K562 (cell line): Measurements from ENCODE around the gene MXRA7.

ENCODE experiments used
- BACH1 ChIP-seq: fragments of 200-800 bp; sonication (Bioruptor generic); IDR thresholded peaks from 2 replicates; pipeline ENCODE4 v1.6.1; 2016; ENCODE audit warnings: missing genetic modification characterization, missing compliant biosample characterization
- DPF2 ChIP-seq: fragments of 450-650 bp; IDR thresholded peaks from 2 replicates; pipeline ENCODE4 v1.6.1; 2016
- IRF2 ChIP-seq: sonication (generic); formaldehyde crosslinking; IDR thresholded peaks from 2 replicates; pipeline ENCODE4 v1.8.1; 2022; ENCODE audit warnings: mild to moderate bottlenecking, missing genetic modification reagents
- L3MBTL2 ChIP-seq: fragments of 450-650 bp; IDR thresholded peaks from 2 replicates; pipeline ENCODE4 v1.6.1; 2016; ENCODE audit warnings: mild to moderate bottlenecking, moderate library complexity
- MYBL2 ChIP-seq, 2 experiments: fragments of 450-650 bp in 1 of 2; sonication (generic) in 1 of 2; formaldehyde crosslinking in 1 of 2; IDR thresholded peaks; 2 replicates each; pipeline versions ENCODE4 v1.6.1 to v1.8.1; 2017 to 2022; ENCODE audit warnings: borderline replicate concordance in 1 of 2, inconsistent platforms in 1 of 2, low read depth in 1 of 2, mild to moderate bottlenecking in 1 of 2, missing genetic modification reagents in 1 of 2, moderate library complexity in 1 of 2
- SRF ChIP-seq, 2 experiments: fragments of 250-450, 450-650 bp in 1 of 2; sonication (Bioruptor Pico) in 1 of 2; sonication (generic) in 1 of 2; formaldehyde crosslinking; IDR thresholded peaks; 2 replicates each; pipeline versions ENCODE4 v1.5.0 to v1.5.1; 2020 to 2022; ENCODE audit warnings: mild to moderate bottlenecking in 1 of 2, missing genetic modification reagents in 1 of 2
- YY1 ChIP-seq, 3 experiments: IDR thresholded peaks; 2 replicates each; pipeline ENCODE4 v1.6.1; 2011; ENCODE audit warnings: low read length in 2 of 3, mild to moderate bottlenecking in 2 of 3, moderate library complexity in 2 of 3, borderline replicate concordance in 1 of 3, control low read depth in 1 of 3, low read depth in 1 of 3; ENCODE audit not compliant: insufficient read depth in 3 of 3, insufficient replicate concordance in 2 of 3, control insufficient read depth in 1 of 3, insufficient read length in 1 of 3; ENCODE audit errors: extremely low read depth in 1 of 3
- ZBTB8A ChIP-seq: fragments of 450-650 bp; IDR thresholded peaks from 2 replicates; pipeline ENCODE4 v1.6.1; 2018; ENCODE audit warnings: mild to moderate bottlenecking, moderate library complexity; ENCODE audit not compliant: partially characterized antibody
- TF ChIP-seq, protein P1 (sequence below): fragments of 250-450 bp; sonication (Bioruptor Pico); IDR thresholded peaks from 2 replicates; pipeline ENCODE4 v1.5.0; 2022; ENCODE audit warnings: mild to moderate bottlenecking
- TF ChIP-seq, protein P2 (sequence below), 3 experiments: IDR thresholded peaks in 2 of 3; conservative IDR thresholded peaks in 1 of 3; 2 replicates each; pipeline ENCODE4 v1.5.1; 2011 to 2012; ENCODE audit warnings: low read length in 3 of 3, mild to moderate bottlenecking in 3 of 3, control low read depth in 2 of 3, improper control_type of control experiment in 1 of 3, inconsistent platforms in 1 of 3, low read depth in 1 of 3, mixed read lengths in 1 of 3, moderate library complexity in 1 of 3; ENCODE audit not compliant: insufficient read depth in 2 of 3

DNA sequence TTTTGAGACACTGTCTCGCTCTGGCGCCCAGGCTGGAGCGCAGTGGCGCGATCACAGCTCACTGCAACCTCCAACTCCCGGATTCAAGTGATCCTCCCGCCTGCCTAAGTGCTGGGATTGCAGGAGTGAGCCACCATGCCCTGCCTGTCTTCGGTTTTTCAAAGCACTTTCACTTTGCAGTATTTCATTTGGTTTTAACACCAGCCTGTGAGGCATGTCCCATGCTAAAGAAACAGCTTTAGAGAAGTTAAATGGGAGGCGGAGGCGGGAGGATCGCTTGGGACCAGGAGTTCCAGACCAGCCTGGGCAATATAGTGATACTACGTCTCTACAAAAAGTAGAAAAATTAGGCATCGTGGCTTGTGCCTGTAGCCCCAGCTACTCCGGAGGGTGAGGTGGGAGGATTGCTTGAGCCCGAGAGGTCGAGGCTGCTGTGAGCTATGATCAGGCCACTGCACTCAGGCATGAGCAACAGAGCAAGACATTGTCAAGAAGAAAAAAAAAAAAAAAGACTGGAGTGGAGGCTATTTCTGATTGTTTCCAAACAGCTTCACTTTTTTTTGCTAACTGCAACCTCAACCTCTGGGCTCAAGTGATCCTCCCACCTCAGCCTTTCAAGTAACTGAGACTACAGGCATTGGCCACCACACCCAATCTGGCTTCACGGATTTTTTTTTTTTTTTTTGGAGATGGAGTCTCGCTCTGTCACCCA, 17.1 kb upstream of the MXRA7 start:
- no peak for TF ChIP-seq L3MBTL2
- TF ChIP-seq YY1 (IDR thresholded peaks at IDR 0.05; ENCODE audit: borderline replicate concordance in 1 of 3, control insufficient read depth in 1 of 3, extremely low read depth in 1 of 3, insufficient read depth in 3 of 3, insufficient read length in 1 of 3, insufficient replicate concordance in 2 of 3, low read depth in 1 of 3, low read length in 2 of 3) = no peak
- TF ChIP-seq SRF (CRISPR knock-in tag; IDR thresholded peaks at IDR 0.05) = no peak
- TF ChIP-seq, protein P1, sequence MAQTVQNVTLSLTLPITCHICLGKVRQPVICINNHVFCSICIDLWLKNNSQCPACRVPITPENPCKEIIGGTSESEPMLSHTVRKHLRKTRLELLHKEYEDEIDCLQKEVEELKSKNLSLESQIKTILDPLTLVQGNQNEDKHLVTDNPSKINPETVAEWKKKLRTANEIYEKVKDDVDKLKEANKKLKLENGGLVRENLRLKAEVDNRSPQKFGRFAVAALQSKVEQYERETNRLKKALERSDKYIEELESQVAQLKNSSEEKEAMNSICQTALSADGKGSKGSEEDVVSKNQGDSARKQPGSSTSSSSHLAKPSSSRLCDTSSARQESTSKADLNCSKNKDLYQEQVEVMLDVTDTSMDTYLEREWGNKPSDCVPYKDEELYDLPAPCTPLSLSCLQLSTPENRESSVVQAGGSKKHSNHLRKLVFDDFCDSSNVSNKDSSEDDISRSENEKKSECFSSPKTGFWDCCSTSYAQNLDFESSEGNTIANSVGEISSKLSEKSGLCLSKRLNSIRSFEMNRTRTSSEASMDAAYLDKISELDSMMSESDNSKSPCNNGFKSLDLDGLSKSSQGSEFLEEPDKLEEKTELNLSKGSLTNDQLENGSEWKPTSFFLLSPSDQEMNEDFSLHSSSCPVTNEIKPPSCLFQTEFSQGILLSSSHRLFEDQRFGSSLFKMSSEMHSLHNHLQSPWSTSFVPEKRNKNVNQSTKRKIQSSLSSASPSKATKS (CRISPR knock-in tag) = no peak
- TF ChIP-seq DPF2 = no peak
- TF ChIP-seq, protein P2, sequence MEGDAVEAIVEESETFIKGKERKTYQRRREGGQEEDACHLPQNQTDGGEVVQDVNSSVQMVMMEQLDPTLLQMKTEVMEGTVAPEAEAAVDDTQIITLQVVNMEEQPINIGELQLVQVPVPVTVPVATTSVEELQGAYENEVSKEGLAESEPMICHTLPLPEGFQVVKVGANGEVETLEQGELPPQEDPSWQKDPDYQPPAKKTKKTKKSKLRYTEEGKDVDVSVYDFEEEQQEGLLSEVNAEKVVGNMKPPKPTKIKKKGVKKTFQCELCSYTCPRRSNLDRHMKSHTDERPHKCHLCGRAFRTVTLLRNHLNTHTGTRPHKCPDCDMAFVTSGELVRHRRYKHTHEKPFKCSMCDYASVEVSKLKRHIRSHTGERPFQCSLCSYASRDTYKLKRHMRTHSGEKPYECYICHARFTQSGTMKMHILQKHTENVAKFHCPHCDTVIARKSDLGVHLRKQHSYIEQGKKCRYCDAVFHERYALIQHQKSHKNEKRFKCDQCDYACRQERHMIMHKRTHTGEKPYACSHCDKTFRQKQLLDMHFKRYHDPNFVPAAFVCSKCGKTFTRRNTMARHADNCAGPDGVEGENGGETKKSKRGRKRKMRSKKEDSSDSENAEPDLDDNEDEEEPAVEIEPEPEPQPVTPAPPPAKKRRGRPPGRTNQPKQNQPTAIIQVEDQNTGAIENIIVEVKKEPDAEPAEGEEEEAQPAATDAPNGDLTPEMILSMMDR (IDR thresholded peaks at IDR 0.05 in 2 of 3, conservative IDR thresholded peaks at IDR 0.05 in 1 of 3; ENCODE audit: insufficient read depth in 2 of 3, low read depth in 1 of 3, low read length in 3 of 3) = no peak
- TF ChIP-seq MYBL2 (IDR thresholded peaks at IDR 0.05; ENCODE audit: low read depth) = no peak
- TF ChIP-seq MYBL2 (CRISPR knock-in tag; IDR thresholded peaks at IDR 0.05; ENCODE audit: borderline replicate concordance) = no peak
- no peak for TF ChIP-seq IRF2 (CRISPR knock-in tag)
- no peak for TF ChIP-seq BACH1 (tag)
- no peak for TF ChIP-seq ZBTB8A
